ENCODE data around the gene GUCY2F. TPM values are rescaled to one million over a fixed set of nuclear protein-coding genes. Genes with fewer than 3 reads are reported as not detected.
A peak's percentile ranks its signal among the peaks of the same experiment; 100 is the strongest.

The GUCY2F gene
- not detected in 2 replicates for total RNA-seq (2014; rRNA removed; shearing (Covaris generic))

DNA sequence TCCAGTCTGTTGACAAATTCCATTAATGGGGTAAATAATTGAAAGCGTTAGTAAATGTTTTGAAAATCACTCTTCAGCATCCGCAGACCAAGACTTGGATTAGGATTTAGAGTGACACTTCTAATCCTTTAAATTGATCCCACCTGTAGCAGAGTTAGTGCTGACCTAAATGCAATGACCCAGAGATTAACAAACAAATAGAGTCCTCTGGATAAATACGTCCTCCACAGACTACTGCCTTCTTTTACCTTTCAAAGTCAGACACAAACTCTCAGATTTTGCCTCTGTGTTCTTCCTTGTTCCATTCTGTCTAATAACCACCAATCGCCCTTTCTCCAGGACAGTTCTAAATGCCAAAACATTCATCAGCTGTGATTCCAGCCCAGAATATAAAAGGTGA, at the start of gene GUCY2F:
TSS of gene GUCY2F (minus strand) at position 101 of the 400 bp plus-strand sequence. CDS start 6,150 bp downstream, outside the sequence.
- in situ Hi-C loops (cut with HindIII; ENCODE audit: low sequenced_read_pairs), result no loop called here
- DNase-seq (ENCODE audit: low spot score), result no peak

DNA sequence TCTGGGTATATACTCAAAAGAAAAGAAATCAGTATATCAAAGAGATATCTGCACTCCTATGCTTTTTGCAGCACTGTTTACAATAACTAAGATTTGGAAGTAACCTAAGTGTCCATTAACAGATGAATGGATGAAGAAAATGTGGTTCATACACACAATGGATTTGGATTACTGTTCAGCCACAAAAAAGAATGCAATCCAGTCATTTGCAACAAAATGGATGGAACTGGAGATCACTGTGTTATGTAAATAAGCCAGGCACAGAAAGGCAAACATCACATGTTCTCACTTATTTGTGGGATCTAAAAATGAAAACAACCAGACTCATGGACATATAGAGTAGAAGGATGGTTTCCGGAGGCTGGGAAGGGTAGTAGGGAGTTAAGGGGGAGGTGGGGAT, 37.1 kb upstream of the GUCY2F start:
- DNase-seq (ENCODE audit: low spot score), result no peak
- in situ Hi-C loops (cut with HindIII; ENCODE audit: low sequenced_read_pairs), result no loop called here

DNA sequence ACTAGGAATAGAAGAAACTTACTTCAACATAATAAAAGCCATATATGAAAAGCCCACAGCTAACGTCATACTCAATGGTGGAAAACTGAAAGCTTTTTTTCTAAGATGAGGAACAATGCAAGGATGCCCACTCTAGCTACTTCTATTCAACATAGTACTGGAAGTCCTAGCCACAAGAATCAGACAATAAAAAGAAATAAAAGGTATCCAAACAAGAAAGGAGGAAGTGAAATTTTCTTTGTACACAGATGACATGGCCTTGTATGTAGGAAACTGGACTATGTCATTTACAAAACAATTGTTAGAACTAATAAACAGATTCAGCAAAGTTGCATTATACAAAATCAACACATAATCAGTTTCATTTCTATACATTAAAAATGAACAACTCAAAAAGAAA, 29.2 kb upstream of the GUCY2F start:
- in situ Hi-C loops (cut with HindIII; ENCODE audit: low sequenced_read_pairs), result no loop called here
- DNase-seq (ENCODE audit: low spot score), result no peak

DNA sequence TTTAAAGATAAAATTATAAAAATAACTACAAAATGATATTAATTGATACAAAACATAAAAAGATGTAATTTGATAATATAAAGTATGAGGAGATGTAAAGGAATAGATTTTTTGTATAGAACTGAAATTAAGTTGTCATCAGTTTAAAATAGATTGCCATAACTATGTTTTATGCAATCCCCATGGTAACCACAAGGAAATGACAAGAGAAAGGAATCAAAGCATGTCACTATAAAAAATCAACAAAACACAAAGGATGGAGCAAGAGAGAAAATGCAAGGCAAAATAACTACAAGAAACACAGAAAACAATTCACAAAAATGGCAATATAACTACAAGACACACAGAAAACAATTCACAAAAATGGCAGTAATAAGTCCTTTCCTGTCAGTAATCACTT, 27.0 kb upstream of the GUCY2F start:
- DNase-seq (ENCODE audit: low spot score), result no peak
- in situ Hi-C loops (cut with HindIII; ENCODE audit: low sequenced_read_pairs), result no loop called here

DNA sequence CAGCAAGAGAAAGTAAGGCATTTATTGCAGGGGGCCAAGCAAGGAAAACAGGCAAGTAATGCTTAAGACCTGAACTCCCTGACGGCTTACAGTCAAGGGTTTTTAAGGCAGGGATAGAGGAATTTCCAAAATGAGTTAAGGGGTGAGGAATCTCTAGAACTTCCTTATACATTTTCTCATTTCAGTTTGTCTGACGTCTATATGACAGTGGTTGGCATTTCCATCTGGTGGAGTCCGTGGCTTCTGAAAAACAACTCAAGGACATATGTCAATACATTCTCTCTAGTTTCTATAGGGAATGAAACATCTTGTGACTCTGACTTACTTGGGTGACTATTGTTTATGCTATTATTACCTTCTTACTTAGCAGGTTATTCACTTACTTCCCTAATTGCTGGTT, 19.3 kb upstream of the GUCY2F start:
- in situ Hi-C loops (cut with HindIII; ENCODE audit: low sequenced_read_pairs), result no loop called here
- DNase-seq (ENCODE audit: low spot score), result no peak

DNA sequence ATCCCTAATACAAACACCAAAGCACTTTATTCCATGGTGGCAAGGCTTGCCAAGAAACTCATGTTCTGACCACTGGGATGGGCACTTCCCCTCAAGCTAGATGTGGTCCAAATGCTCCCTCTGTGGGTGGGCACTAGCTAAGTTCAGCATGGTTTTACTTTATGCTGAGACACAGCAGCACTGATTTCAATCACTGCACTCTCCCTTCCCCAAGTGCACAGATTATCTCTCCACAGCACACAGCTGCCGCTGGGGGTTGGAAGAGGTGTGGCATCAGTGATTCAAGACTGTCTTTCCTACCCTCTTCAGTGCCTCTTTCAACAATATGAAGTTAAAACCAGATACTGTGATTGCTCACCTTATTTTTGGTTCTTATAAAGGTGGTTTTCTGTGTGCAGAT, 16.5 kb upstream of the GUCY2F start:
- in situ Hi-C loops (cut with HindIII; ENCODE audit: low sequenced_read_pairs), result no loop called here
- DNase-seq (ENCODE audit: low spot score), result no peak

DNA sequence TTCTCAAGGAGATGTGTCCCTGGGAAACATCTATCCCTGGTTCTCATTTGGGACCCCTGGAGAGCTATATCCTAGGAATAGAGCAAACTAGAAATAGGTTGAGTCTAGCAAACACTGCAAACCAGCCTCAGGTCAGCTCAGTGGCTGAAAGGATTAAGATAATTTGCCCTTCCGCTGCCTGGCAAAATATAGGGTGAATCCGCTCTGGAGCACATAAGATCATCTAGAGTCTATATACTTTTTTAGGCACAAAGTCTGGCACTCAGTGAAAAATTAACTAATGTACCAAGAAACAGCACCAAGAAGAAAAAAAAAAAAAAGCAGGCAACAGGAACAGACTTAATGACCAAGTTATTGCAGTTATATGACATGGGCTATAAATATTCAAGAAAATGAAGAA, 7.3 kb upstream of the GUCY2F start:
- in situ Hi-C loops (cut with HindIII; ENCODE audit: low sequenced_read_pairs), result no loop called here
- DNase-seq (ENCODE audit: low spot score), result no peak

DNA sequence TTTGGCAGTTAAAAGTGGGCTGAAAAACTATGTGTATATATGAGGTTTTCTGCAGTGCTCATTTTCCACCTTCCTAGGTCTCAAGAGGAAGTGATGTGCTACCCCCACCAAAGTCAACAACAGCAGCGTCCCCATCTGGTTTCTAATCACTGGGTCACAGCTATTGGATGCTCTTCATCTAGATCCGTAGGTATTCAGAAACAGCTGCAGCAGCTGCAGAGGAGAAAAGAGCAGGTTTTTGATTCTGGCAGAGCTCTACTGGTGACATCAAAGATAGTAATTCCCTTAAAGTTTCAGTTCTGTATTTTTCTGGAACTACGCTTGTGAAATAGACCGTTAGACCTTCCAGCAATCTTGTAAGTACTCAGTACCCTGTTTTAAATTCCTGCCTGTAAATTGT, 5.8 kb upstream of the GUCY2F start:
- no peak for DNase-seq (ENCODE audit: low spot score)
- in situ Hi-C loops (cut with HindIII; ENCODE audit: low sequenced_read_pairs), result no loop called here

DNA sequence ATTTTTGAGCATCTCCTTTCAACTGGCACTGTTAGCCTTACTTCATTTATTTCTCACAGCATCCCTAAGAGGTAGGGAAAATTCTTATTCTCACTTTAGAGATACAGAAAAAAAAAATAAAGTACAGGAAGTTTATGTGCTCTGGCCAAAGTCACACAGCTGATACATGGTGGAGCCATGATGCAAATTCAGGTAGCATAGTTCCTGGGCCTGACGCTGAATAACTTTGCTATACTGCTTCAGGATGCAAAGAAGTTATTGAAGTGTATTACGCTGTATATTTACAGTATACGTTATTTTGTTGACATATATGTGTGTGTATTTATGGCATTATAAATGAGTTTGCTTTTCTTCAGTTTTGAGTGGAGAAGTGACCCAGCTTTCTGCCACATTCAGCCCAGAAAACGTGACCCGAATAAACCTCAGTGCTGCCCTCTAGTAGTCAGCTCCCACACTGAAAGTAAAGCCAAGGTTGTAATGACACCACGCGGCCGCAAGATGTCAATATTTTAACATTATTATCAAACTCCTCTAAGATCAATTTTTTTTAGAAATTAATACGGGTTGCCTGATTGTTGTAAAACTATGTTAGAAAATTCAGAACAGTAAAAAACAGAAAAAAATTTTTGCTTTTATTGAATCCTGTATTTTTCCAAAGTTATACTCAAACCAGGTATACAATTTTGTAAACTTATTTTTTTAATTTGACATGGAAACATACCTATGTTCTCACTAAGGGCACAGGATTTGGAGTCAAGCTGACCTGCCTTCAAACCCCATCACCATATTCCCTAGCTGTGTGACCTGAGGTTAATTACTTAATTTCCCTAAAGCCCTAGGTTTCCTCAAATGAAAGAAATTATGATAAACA, 3.8 kb upstream of the GUCY2F start:
- in situ Hi-C loops (cut with HindIII; ENCODE audit: low sequenced_read_pairs), result no loop called here
- DNase-seq (ENCODE audit: low spot score), result peak; percentile 58

DNA sequence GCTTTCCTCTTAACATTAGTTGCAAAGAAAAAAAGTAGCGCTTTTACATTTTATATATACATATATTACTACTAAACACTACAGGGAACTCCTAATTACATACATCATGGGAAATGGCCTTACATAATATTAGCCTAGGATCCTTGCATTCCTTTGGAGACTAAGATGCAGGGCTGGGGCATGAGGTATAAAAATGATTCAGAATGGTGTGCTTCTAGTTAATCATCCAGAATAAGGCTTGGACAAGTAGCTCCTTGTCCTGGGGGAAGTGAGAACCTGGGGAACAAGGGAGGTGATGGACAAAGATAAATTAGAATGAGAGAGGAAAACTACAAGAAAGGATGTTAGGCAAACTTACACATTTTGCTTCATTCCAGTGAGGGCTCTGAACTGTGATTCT, 3.0 kb upstream of the GUCY2F start:
- in situ Hi-C loops (cut with HindIII; ENCODE audit: low sequenced_read_pairs), result no loop called here
- DNase-seq (ENCODE audit: low spot score), result no peak

DNA sequence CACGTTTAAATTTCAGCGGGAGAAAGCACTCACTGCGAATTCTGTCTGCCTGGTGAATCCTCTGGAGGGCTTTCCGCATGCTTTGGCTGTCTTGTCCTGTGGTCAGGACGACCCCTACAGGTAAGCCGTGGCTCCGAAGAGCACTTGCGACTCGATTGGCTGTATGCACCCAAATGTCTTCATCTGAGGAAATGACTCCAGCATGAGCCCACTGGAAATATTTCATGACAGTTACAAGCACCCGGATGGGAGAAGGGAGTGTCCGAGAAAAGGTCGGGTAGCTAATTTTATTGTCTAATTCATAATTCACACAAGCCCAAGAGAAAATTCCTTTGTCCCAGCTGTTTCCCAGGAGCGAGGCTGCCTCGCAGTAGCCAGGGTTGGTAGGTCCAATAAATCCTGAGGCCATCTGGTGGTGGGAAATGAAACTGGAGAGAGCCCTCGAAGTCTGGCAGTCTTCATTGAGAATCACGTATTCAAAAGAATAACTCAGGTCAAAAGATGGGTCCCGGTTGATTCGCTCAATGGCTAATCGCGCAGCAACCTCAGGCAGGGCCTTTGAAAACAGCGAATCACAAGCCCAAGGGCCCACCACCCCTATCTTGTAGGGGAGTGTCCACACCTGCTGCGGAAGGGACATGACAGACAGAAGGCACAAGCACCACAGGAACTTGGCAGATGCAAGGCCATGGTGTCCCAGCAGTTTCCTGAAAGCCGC, 6.6 kb downstream of the GUCY2F start:
- DNase-seq (ENCODE audit: low spot score), result peak; percentile 26
- in situ Hi-C loops (cut with HindIII; ENCODE audit: low sequenced_read_pairs), result no loop called here

DNA sequence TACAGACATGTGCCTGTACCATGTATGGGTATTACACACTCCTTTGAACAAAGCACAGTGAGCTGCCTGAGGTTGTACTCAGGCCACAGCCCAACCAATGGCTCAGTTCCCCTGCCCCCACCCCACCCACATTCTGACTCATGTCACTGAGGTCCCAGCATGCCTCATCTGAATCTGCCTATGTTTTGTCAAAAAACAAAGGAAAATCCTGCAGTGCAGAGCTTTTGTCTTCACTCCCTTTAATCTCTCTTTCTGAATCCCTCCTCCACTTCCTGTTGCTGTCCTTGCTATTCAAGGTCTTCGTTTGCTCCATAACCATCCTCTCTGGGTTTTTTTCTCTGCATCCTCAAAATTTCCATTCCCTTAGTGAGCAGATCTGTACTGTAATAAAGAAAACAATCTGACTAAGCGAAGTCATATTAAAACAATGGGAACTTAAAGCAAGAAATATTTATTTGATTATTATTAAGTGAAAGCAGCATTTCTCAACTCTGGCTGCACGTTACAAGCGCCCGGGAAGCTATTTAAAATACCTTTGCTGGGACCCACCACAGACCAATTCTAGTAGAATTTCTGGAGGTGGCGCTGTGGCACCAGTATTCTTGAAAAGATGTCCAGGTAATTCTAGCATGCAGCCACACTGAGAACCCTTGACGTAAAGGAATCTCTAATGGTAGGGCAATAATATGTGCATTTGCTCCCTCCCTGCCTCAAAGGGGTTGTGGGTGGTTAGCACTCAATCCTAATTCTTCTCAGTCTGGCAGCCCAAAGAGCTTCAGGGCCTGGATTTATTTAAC, 8.7 kb downstream of the GUCY2F start:
- in situ Hi-C loops (cut with HindIII; ENCODE audit: low sequenced_read_pairs), result no loop called here
- no peak for DNase-seq (ENCODE audit: low spot score)

DNA sequence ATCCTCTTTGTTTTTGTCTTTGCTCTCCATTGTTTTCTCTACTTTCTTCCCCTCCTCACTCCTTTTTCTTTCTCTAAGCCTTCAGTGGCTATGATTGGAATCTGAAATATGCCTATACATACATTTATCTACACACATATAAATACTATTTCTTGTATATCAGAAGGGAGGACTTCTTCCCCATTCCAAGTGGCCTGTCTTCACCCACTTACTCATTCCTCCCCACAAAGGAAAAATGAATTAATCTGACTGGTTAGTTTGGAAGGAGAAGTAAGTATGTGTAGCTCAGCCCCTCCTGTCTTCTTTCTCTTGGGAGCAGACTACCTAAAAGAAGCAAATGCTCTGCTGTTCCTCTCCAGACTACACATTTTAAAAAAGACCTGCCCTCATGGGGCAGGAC, 17.7 kb downstream of the GUCY2F start:
- DNase-seq (ENCODE audit: low spot score), result no peak
- in situ Hi-C loops (cut with HindIII; ENCODE audit: low sequenced_read_pairs), result no loop called here

DNA sequence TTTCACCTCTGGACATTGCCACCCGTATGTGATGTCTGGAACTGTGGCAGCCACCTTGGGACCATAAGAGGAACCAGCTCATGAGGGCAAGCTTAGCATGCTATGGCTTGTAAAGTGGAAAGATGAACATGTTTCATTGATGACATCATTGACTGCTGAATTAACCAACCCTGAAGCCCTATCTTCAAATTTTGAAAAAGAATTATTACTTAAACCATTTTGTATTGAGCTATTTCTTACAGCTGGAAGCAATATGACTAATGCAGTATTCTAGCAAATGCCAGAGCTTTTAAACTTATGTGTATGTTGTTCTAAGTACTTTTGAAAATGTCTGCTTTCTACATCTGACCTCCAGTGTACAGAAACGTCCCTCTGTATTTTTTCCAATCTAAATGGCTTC, 18.1 kb downstream of the GUCY2F start:
- DNase-seq (ENCODE audit: low spot score), result no peak
- in situ Hi-C loops (cut with HindIII; ENCODE audit: low sequenced_read_pairs), result no loop called here

DNA sequence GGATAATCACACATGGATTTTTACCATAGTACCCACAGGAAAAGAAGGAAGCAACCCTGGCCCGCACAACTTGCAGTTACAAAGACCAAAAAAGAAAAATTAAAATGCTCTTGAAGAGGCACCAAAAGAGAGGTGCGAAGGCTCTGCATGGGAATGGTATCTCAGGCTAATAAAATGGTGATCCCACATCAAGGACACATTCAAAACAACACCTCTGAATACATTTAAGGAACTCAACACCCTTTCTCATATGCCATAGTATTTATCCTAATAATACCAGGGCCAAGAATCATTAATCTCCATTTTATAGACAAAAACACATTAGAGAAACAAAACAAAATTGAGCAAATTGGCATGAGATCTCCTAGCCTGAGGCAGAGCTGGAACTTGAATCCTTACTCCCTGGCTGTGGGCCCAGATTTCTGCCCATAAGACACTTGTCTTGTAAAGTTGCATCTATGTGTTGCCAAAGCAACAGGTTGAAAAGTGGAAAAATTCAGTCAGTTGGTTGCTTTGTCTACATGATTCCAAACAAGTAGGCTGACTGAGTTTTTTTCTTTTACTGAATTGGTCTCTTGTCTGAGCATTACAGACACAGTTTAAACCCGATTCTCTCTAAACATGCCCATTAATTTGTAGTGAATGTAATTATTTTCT, 33.5 kb downstream of the GUCY2F start:
- in situ Hi-C loops (cut with HindIII; ENCODE audit: low sequenced_read_pairs), result no loop called here
- DNase-seq (ENCODE audit: low spot score), result peak; percentile 3

DNA sequence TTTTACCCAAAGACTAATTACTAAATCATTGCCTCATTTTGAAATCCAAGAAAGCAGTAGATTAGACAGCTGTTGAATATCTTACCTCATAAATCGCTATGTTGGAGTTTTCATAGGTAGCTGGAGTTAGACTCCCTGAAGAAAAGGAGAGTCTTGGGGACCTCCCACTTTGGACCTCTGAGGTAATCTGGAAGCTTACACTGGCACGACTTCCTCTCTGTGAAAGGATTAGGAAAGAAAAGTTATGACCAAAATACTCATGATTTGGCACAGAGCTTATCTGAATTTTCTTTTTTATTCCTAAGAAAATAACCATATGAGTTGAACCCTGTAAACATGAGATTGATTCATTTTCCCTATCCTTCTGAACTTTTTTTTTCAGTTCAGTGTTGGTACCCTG, 40.6 kb downstream of the GUCY2F start:
- in situ Hi-C loops (cut with HindIII; ENCODE audit: low sequenced_read_pairs), result no loop called here
- DNase-seq (ENCODE audit: low spot score), result no peak

DNA sequence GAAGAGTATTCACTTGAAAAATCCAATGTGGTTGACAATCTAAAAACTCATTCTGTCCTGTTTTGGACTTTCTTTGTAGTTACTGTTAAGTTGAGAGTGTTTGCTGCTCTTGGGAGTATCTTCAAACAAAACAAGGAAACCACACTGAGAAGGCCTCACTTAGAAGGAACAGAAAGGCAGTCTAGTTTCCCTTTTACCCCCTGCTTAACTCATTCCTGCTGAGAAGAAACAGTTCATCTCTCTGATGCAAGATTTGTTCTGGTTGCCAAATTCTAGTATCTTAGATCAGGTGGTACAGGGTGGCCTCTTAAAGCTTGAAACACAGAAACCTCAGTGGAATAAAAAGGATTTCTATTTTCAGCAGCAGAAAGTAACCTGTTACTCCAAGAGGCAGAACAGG, 41.4 kb downstream of the GUCY2F start:
- in situ Hi-C loops (cut with HindIII; ENCODE audit: low sequenced_read_pairs), result no loop called here
- DNase-seq (ENCODE audit: low spot score), result no peak

DNA sequence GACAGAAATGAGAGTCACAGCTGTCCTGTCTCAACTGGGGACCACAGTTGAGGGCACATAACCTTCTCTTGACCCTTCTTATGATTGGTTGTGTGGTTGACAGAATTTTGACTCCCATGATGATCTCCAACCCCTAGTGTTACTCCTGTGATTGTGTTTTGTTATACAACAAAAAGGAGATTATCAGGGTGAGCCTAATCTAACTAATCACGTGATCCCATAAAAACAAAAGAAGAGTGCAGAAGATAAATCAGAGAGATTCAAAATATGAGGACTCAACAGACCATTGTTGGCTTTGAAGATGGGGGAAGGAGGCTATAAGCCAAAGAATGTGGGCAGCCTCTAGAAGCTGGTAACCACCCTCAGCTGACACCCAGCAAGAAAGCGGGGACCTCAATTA, 72.7 kb downstream of the GUCY2F start:
- DNase-seq (ENCODE audit: low spot score), result no peak
- in situ Hi-C loops (cut with HindIII; ENCODE audit: low sequenced_read_pairs), result no loop called here

DNA sequence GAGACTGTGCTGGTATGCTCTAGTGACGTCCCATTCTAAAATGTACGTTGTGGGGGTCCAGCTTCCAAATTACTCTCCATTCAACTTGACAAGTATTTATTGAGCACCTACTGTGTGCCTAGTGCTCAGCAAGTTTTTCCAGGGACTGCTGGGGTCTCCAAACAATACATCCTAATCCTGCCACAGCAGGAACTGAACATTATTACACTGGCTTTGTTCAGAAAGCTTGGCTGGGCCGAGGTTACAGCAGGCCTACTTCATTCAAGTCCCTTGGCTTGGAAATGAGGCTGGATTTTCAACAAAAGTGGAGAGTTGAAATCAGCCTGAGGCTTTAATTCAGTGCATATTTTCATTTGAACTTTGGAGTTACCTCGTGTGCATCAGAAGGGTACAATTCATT, 78.0 kb downstream of the GUCY2F start:
- in situ Hi-C loops (cut with HindIII; ENCODE audit: low sequenced_read_pairs), result no loop called here
- DNase-seq (ENCODE audit: low spot score), result no peak
